Measurements from ENCODE around the gene CD40.

The CD40 gene

GRCh38 chr20:46135856-46136633, 17.9 kb downstream of the CD40 start:
- Histone ChIP-seq H2AFZ (ENCODE audit: low read depth, low read length, severe bottlenecking) (no peak overlapping the region), H3K4me3 (ENCODE audit: insufficient read depth, low read length, poor library complexity, severe bottlenecking) (no peak overlapping the region), H3K4me2 (ENCODE audit: low read depth, low read length, poor library complexity, severe bottlenecking) (no peak overlapping the region), H3K36me3 (ENCODE audit: low read length) (no peaks in the 10 kb centered on the region), H3K27me3 (ENCODE audit: low read length) (no peaks in the 10 kb centered on the region), H4K20me1 (ENCODE audit: low read depth, low read length) (no peaks in the 10 kb centered on the region), H3F3A (ENCODE audit: insufficient read depth) (no peaks in the 10 kb centered on the region), H3K9me2 (replicated peaks; ENCODE audit: insufficient read depth, low read length) (no peaks in the 10 kb centered on the region), H3K79me2 (ENCODE audit: insufficient read depth, low read length) (no peaks in the 10 kb centered on the region), H3K9me3 (ENCODE audit: insufficient read depth, low read length) (no peaks in the 10 kb centered on the region), H3K9ac (ENCODE audit: low read length) (no peak overlapping the region), H3K27ac (ENCODE audit: low read depth, low read length) (no peak overlapping the region)
- no peak for TF ChIP-seq EZH2phosphoT487 (conservative IDR thresholded peaks at IDR 0.05; ENCODE audit: low read length)
- TF ChIP-seq, protein P1, sequence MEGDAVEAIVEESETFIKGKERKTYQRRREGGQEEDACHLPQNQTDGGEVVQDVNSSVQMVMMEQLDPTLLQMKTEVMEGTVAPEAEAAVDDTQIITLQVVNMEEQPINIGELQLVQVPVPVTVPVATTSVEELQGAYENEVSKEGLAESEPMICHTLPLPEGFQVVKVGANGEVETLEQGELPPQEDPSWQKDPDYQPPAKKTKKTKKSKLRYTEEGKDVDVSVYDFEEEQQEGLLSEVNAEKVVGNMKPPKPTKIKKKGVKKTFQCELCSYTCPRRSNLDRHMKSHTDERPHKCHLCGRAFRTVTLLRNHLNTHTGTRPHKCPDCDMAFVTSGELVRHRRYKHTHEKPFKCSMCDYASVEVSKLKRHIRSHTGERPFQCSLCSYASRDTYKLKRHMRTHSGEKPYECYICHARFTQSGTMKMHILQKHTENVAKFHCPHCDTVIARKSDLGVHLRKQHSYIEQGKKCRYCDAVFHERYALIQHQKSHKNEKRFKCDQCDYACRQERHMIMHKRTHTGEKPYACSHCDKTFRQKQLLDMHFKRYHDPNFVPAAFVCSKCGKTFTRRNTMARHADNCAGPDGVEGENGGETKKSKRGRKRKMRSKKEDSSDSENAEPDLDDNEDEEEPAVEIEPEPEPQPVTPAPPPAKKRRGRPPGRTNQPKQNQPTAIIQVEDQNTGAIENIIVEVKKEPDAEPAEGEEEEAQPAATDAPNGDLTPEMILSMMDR (IDR thresholded peaks at IDR 0.05; ENCODE audit: insufficient read depth, low read length, poor library complexity, severe bottlenecking) = no peak

- no peak for TF ChIP-seq EZH2phosphoT487 (conservative IDR thresholded peaks at IDR 0.05; ENCODE audit: low read length)
- H3K27ac ChIP-seq (ENCODE audit: low read depth, low read length) = no peak overlapping the region
- H4K20me1 ChIP-seq (ENCODE audit: low read depth, low read length) = no peaks in the 10 kb centered on the region
- no peak overlapping the region for H3K4me2 ChIP-seq (ENCODE audit: low read depth, low read length, poor library complexity, severe bottlenecking)
- H3K9me2 ChIP-seq (replicated peaks; ENCODE audit: insufficient read depth, low read length) = no peaks in the 10 kb centered on the region
- H3K4me3 ChIP-seq (ENCODE audit: insufficient read depth, low read length, poor library complexity, severe bottlenecking) = no peak overlapping the region
- no peaks in the 10 kb centered on the region for H3K36me3 ChIP-seq (ENCODE audit: low read length)
- no peak overlapping the region for H2AFZ ChIP-seq (ENCODE audit: low read depth, low read length, severe bottlenecking)
- H3K9ac ChIP-seq (ENCODE audit: low read length) = no peak overlapping the region
- no peaks in the 10 kb centered on the region for H3K27me3 ChIP-seq (ENCODE audit: low read length)
- no peaks in the 10 kb centered on the region for H3K9me3 ChIP-seq (ENCODE audit: insufficient read depth, low read length)
- H3F3A ChIP-seq (ENCODE audit: insufficient read depth) = no peaks in the 10 kb centered on the region
- no peaks in the 10 kb centered on the region for H3K79me2 ChIP-seq (ENCODE audit: insufficient read depth, low read length)
These were observed 19.7 kb downstream of the CD40 start for GRCh38 chr20:46137816-46138215.

- H3K9me2 ChIP-seq (replicated peaks; ENCODE audit: insufficient read depth, low read length) = no peaks in the 10 kb centered on the region
- no peaks in the 10 kb centered on the region for H4K20me1 ChIP-seq (ENCODE audit: low read depth, low read length)
- H3K27me3 ChIP-seq (ENCODE audit: low read length) = 0 out of 2 replicates have a peak, but pooled peaks cover 4% of the 10 kb centered on the region
- no peaks in the 10 kb centered on the region for H3K9me3 ChIP-seq (ENCODE audit: insufficient read depth, low read length)
- H3K4me2 ChIP-seq (ENCODE audit: low read depth, low read length, poor library complexity, severe bottlenecking) = no peak overlapping the region
- H3F3A ChIP-seq (ENCODE audit: insufficient read depth) = no peaks in the 10 kb centered on the region
- no peak overlapping the region for H3K27ac ChIP-seq (ENCODE audit: low read depth, low read length)
- H3K4me3 ChIP-seq (ENCODE audit: insufficient read depth, low read length, poor library complexity, severe bottlenecking) = no peak overlapping the region
- H3K36me3 ChIP-seq (ENCODE audit: low read length) = no peaks in the 10 kb centered on the region
- no peak for TF ChIP-seq EZH2phosphoT487 (conservative IDR thresholded peaks at IDR 0.05; ENCODE audit: low read length)
- TF ChIP-seq, protein P1 (IDR thresholded peaks at IDR 0.05; ENCODE audit: insufficient read depth, low read length, poor library complexity, severe bottlenecking) = no peak
- H3K9ac ChIP-seq (ENCODE audit: low read length) = no peak overlapping the region
- H2AFZ ChIP-seq (ENCODE audit: low read depth, low read length, severe bottlenecking) = no peak overlapping the region
- H3K79me2 ChIP-seq (ENCODE audit: insufficient read depth, low read length) = no peaks in the 10 kb centered on the region
These were observed 21.3 kb downstream of the CD40 start for GRCh38 chr20:46139266-46139889.
